ENCODE data around the gene SYNE3. TPM values are rescaled to one million over a fixed set of nuclear protein-coding genes. Genes with fewer than 3 reads are reported as not detected.

The SYNE3 gene
- polyA plus RNA-seq, 1 donor (not counting 4 experiments of a cell fraction or from before 2014, with no cell fraction given): 1.0 TPM

DNA sequence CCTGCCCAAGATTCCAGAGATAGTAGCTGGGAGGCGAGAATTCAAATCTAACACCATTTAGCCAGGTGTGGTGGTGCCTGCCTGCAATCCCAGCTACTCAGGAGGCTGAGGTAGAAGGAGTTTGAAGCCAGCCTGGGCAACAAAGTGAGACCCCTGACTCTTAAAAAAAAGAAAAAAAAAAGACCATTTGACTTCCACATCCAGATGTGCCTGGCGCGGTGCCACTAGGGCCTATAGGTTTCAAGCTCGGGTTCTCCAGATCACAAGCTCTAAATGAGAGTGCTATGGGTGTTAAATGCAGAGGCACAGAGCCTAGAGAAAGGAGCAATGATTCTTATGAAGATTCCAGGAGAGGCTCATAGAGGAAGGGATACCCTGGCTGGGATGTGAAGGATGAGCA is 22.5 kb downstream of the SYNE3 start:
- TF ChIP-seq, protein P1, sequence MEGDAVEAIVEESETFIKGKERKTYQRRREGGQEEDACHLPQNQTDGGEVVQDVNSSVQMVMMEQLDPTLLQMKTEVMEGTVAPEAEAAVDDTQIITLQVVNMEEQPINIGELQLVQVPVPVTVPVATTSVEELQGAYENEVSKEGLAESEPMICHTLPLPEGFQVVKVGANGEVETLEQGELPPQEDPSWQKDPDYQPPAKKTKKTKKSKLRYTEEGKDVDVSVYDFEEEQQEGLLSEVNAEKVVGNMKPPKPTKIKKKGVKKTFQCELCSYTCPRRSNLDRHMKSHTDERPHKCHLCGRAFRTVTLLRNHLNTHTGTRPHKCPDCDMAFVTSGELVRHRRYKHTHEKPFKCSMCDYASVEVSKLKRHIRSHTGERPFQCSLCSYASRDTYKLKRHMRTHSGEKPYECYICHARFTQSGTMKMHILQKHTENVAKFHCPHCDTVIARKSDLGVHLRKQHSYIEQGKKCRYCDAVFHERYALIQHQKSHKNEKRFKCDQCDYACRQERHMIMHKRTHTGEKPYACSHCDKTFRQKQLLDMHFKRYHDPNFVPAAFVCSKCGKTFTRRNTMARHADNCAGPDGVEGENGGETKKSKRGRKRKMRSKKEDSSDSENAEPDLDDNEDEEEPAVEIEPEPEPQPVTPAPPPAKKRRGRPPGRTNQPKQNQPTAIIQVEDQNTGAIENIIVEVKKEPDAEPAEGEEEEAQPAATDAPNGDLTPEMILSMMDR (optimal IDR thresholded peaks at IDR 0.05 in 1 of 3, IDR thresholded peaks at IDR 0.05 in 1 of 3, conservative IDR thresholded peaks at IDR 0.05 in 1 of 3; ENCODE audit: extremely low read depth in 1 of 3, insufficient read depth in 2 of 3, low read length in 3 of 3): no peak
- no peak for TF ChIP-seq EZH2 (IDR thresholded peaks at IDR 0.05; ENCODE audit: low read length)
- Histone ChIP-seq H3K9me1 (ENCODE audit: control insufficient read depth, extremely low read depth, insufficient read depth, low read length) (no peaks in the 10 kb centered on the region), H2AFZ (ENCODE audit: control insufficient read depth, low read length) (no peak overlapping the region), H3K27ac (ENCODE audit: control insufficient read depth, insufficient read depth, low read length) (no peak overlapping the region), H3K4me1 (ENCODE audit: control insufficient read depth, extremely low read depth, insufficient read depth, low read length) (peaks cover 37% of the 10 kb centered on the region), H3K36me3 (ENCODE audit: control insufficient read depth in 2 of 2, extremely low read depth in 1 of 2, insufficient read depth in 2 of 2, low read length in 2 of 2) (no peaks in the 10 kb centered on the region), H4K20me1 (ENCODE audit: control insufficient read depth, extremely low read depth, insufficient read depth, low read length) (no peaks in the 10 kb centered on the region), H3K27me3 (ENCODE audit: control insufficient read depth, extremely low read depth, insufficient read depth, low read length) (no peaks in the 10 kb centered on the region), H3K9ac (ENCODE audit: control insufficient read depth, extremely low read depth, insufficient read depth, low read length) (no peak overlapping the region), H3K4me2 (ENCODE audit: control insufficient read depth, extremely low read depth, insufficient read depth, low read depth, low read length) (no peak overlapping the region), H3K79me2 (ENCODE audit: control insufficient read depth, insufficient read depth, low read length) (no peaks in the 10 kb centered on the region), H3K9me3 (ENCODE audit: control insufficient read depth, low read depth, low read length) (no peaks in the 10 kb centered on the region), H3K4me3 (ENCODE audit: control insufficient read depth in 2 of 3, extremely low read depth in 1 of 3, insufficient read depth in 2 of 3, low read depth in 1 of 3, low read length in 3 of 3) (no peak overlapping the region)
- dilution Hi-C loops (cut with MboI; ENCODE audit: extremely low pct_ligation_motif_present, low sequenced_read_pairs): no loop called here
- no peak for DNase-seq (ENCODE audit: low read depth, low spot score)
- no peak for FAIRE-seq

DNA sequence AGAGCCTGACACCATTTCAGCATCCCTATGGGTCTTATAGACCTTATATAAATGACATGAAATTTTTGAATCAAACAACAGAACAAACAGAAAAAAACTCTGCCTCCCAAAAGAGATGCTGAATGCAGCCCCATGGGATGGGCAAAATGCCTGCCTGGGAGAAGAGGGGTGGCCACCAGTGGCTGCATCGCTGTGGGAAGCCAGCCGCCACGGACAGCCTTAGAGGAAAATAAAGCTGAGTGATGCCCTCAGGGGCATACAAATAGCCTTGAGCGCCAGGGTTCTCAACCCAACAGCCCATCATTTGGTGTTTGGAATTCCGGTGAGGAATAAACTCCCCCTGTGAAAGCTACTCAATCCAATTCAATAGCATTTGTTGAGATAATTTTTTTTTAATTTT is 22.9 kb downstream of the SYNE3 start:
- H3K27me3 ChIP-seq (ENCODE audit: control insufficient read depth, extremely low read depth, insufficient read depth, low read length): no peaks in the 10 kb centered on the region
- no peak overlapping the region for H3K9ac ChIP-seq (ENCODE audit: control insufficient read depth, extremely low read depth, insufficient read depth, low read length)
- H3K79me2 ChIP-seq (ENCODE audit: control insufficient read depth, insufficient read depth, low read length): no peaks in the 10 kb centered on the region
- peaks cover 37% of the 10 kb centered on the region for H3K4me1 ChIP-seq (ENCODE audit: control insufficient read depth, extremely low read depth, insufficient read depth, low read length)
- dilution Hi-C loops (cut with MboI; ENCODE audit: extremely low pct_ligation_motif_present, low sequenced_read_pairs): no loop called here
- no peaks in the 10 kb centered on the region for H3K9me3 ChIP-seq (ENCODE audit: control insufficient read depth, low read depth, low read length)
- no peak overlapping the region for H3K27ac ChIP-seq (ENCODE audit: control insufficient read depth, insufficient read depth, low read length)
- DNase-seq (ENCODE audit: low read depth, low spot score): no peak
- H3K4me3 ChIP-seq (ENCODE audit: control insufficient read depth in 2 of 3, extremely low read depth in 1 of 3, insufficient read depth in 2 of 3, low read depth in 1 of 3, low read length in 3 of 3): no peak overlapping the region
- H3K4me2 ChIP-seq (ENCODE audit: control insufficient read depth, extremely low read depth, insufficient read depth, low read depth, low read length): no peak overlapping the region
- no peaks in the 10 kb centered on the region for H4K20me1 ChIP-seq (ENCODE audit: control insufficient read depth, extremely low read depth, insufficient read depth, low read length)
- H3K36me3 ChIP-seq (ENCODE audit: control insufficient read depth in 2 of 2, extremely low read depth in 1 of 2, insufficient read depth in 2 of 2, low read length in 2 of 2): no peaks in the 10 kb centered on the region
- FAIRE-seq: no peak
- no peaks in the 10 kb centered on the region for H3K9me1 ChIP-seq (ENCODE audit: control insufficient read depth, extremely low read depth, insufficient read depth, low read length)
- no peak overlapping the region for H2AFZ ChIP-seq (ENCODE audit: control insufficient read depth, low read length)
- TF ChIP-seq, protein P1 (optimal IDR thresholded peaks at IDR 0.05 in 1 of 3, IDR thresholded peaks at IDR 0.05 in 1 of 3, conservative IDR thresholded peaks at IDR 0.05 in 1 of 3; ENCODE audit: extremely low read depth in 1 of 3, insufficient read depth in 2 of 3, low read length in 3 of 3): no peak
- TF ChIP-seq EZH2 (IDR thresholded peaks at IDR 0.05; ENCODE audit: low read length): no peak
